B cell (primary cell): ENCODE data around the gene MYCBP2. TPM values are rescaled to one million over a fixed set of nuclear protein-coding genes. Genes with fewer than 3 reads are reported as not detected.

Experiments
- ATAC-seq: fragments of 200-7000 bp; cut with Tn5 transposase; one replicate; pipeline ENCODE4 v1.10.0; 2021; ENCODE audit warnings: low read depth, mild to moderate bottlenecking, moderate number of reproducible peaks, moderate library complexity
- CTCF ChIA-PET: fragments of 350-600 bp; sonication (Branson Sonifier 250); formaldehyde crosslinking; loops from one replicate; lab custom pipeline; 2021; ENCODE audit warnings: antibody characterized with exemption, inconsistent platforms; lab: Charles Lee
- POLR2A ChIA-PET: fragments of 350-600 bp; sonication (Branson Sonifier 250); formaldehyde crosslinking; loops from one replicate; lab custom pipeline; 2021; ENCODE audit warnings: antibody characterized with exemption; lab: Charles Lee
- DNase-seq: peaks from one replicate; pipeline ENCODE4 v3.0.0; 2013
- H2AFZ ChIP-seq: 2 replicates; pipeline ENCODE4 v1.6.1; 2012; ENCODE audit warnings: mild to moderate bottlenecking, low read depth, low read length; ENCODE audit not compliant: insufficient read depth, poor library complexity, severe bottlenecking
- H3K27ac ChIP-seq, 2 donors: 1 replicate in 1 of 2; 2 replicates in 1 of 2; pipeline ENCODE4 v1.5.1; 2012 to 2013; ENCODE audit warnings: low read length in 2 of 2, mild to moderate bottlenecking in 2 of 2, moderate library complexity in 1 of 2
- H3K27me3 ChIP-seq, 4 experiments: fragments of 200-600 bp in 1 of 4; sonication (generic) in 1 of 4; replicated peaks in 1 of 4; 1 replicate in 2 of 4; 2 replicates in 2 of 4; pipeline versions ENCODE4 v1.6.1 to v1.7.0; 2013 to 2016; ENCODE audit warnings: low read length in 3 of 4, mild to moderate bottlenecking in 2 of 4, mixed read lengths in 1 of 4, moderate library complexity in 1 of 4; ENCODE audit not compliant: insufficient read depth in 4 of 4, control insufficient read depth in 3 of 4; ENCODE audit errors: control extremely low read depth in 1 of 4
- H3K36me3 ChIP-seq, 2 experiments: replicated peaks in 1 of 2; 1 replicate in 1 of 2; 2 replicates in 1 of 2; pipeline versions ENCODE4 v1.6.1 to v1.7.1; 2013; ENCODE audit warnings: low read length in 1 of 2; ENCODE audit not compliant: insufficient read depth in 2 of 2, control insufficient read depth in 1 of 2; ENCODE audit errors: control extremely low read depth in 1 of 2, extremely low read depth in 1 of 2
- H3K4me1 ChIP-seq, 2 donors: fragments of 200-600 bp in 1 of 2; sonication (generic) in 1 of 2; 1 replicate in 1 of 2; 2 replicates in 1 of 2; pipeline versions ENCODE4 v1.5.1 to v1.6.1; 2013 to 2017; ENCODE audit warnings: low read length in 2 of 2; ENCODE audit not compliant: control insufficient read depth in 2 of 2, insufficient read depth in 2 of 2
- H3K4me2 ChIP-seq: replicated peaks from 2 replicates; pipeline ENCODE3; 2012; ENCODE audit warnings: mild to moderate bottlenecking, low read depth, low read length; ENCODE audit not compliant: poor library complexity, severe bottlenecking
- H3K4me3 ChIP-seq, 5 experiments: fragments of 200-600 bp in 1 of 5; sonication (generic) in 1 of 5; 1 replicate in 3 of 5; 2 replicates in 2 of 5; pipeline versions ENCODE4 v1.5.1 to v1.7.0; 2011 to 2016; ENCODE audit warnings: low read length in 4 of 5, mild to moderate bottlenecking in 4 of 5, low read depth in 2 of 5, control low read depth in 1 of 5, moderate library complexity in 1 of 5; ENCODE audit not compliant: insufficient read depth in 1 of 5; ENCODE audit errors: control extremely low read depth in 1 of 5, extremely low read depth in 1 of 5
- H3K79me2 ChIP-seq: fragments of 200-600 bp; sonication (generic); one replicate; pipeline ENCODE4 v1.6.0; 2016; ENCODE audit warnings: low read length; ENCODE audit not compliant: control insufficient read depth, insufficient read depth
- H3K9ac ChIP-seq: fragments of 200-600 bp; sonication (generic); 2 replicates; pipeline ENCODE4 v1.6.1; 2017; ENCODE audit warnings: mild to moderate bottlenecking, low read length, moderate library complexity
- H3K9me3 ChIP-seq, 3 donors: one replicate each; pipeline versions ENCODE4 v1.6.1 to v1.7.1; 2013; ENCODE audit warnings: low read length in 2 of 3; ENCODE audit not compliant: control insufficient read depth in 2 of 3, insufficient read depth in 1 of 3; ENCODE audit errors: control extremely low read depth in 1 of 3
- H4K20me1 ChIP-seq: 2 replicates; pipeline ENCODE4 v1.6.0; 2012; ENCODE audit warnings: mild to moderate bottlenecking, low read length; ENCODE audit not compliant: insufficient read depth, control insufficient read depth, poor library complexity, severe bottlenecking
- H3K27ac Mint-ChIP-seq: one replicate; pipeline ENCODE4 v1.8.0; 2021; ENCODE audit warnings: mixed read lengths
- H3K27me3 Mint-ChIP-seq: one replicate; pipeline ENCODE4 v1.8.0; 2021; ENCODE audit warnings: mixed read lengths
- H3K4me1 Mint-ChIP-seq: one replicate; pipeline ENCODE4 v1.8.0; 2021; ENCODE audit warnings: mixed read lengths
- H3K4me3 Mint-ChIP-seq: one replicate; pipeline ENCODE4 v1.8.0; 2021; ENCODE audit warnings: mixed read lengths
- H3K9me3 Mint-ChIP-seq: one replicate; pipeline ENCODE4 v1.8.0; 2022; ENCODE audit warnings: mixed read lengths; ENCODE audit not compliant: insufficient read depth
- CTCF ChIP-seq: fragments of 200-600 bp; IDR thresholded peaks from one replicate; pipeline ENCODE4 v1.8.0; 2022; ENCODE audit warnings: antibody characterized with exemption, mild to moderate bottlenecking
- EZH2 ChIP-seq: IDR thresholded peaks from 2 replicates; pipeline ENCODE4 v1.6.1; 2012; ENCODE audit warnings: borderline replicate concordance, low read depth, mild to moderate bottlenecking, moderate library complexity, low read length; ENCODE audit not compliant: insufficient read depth, poor library complexity, severe bottlenecking
- WGBS: methylation state at CpG from one replicate; pipeline ENCODE4 v1.1.5; 2013; ENCODE audit warnings: missing lambda C conversion rate; ENCODE audit not compliant: insufficient coverage; 5-methylcytosine and 5-hydroxymethylcytosine counted together
- intact Hi-C: fragments of 100-400 bp; cut with micrococcal nuclease; formaldehyde crosslinking; loops from one replicate; pipeline ENCODE4 v1.10.0; 2022
- polyA plus RNA-seq: library from polyadenylated mRNA; depleted of rRNA; stranded (reverse); fragments of >200 nt; gene quantifications from 2 replicates; pipeline ENCODE4 v1.2.3, GENCODE V29; 2012
- total RNA-seq, 2 donors: library from RNA; stranded (reverse); fragments of 120-200 nt in 1 of 2; gene quantifications; 1 replicate in 1 of 2; 2 replicates in 1 of 2; pipeline versions ENCODE4 v1.2.3 to v1.2.4, GENCODE V29; 2013 to 2022

The MYCBP2 gene
- total and polyA plus RNA-seq, 2 donors (not counting 1 experiment from before 2014, with no cell fraction given) = 84.0 to 237 TPM

DNA sequence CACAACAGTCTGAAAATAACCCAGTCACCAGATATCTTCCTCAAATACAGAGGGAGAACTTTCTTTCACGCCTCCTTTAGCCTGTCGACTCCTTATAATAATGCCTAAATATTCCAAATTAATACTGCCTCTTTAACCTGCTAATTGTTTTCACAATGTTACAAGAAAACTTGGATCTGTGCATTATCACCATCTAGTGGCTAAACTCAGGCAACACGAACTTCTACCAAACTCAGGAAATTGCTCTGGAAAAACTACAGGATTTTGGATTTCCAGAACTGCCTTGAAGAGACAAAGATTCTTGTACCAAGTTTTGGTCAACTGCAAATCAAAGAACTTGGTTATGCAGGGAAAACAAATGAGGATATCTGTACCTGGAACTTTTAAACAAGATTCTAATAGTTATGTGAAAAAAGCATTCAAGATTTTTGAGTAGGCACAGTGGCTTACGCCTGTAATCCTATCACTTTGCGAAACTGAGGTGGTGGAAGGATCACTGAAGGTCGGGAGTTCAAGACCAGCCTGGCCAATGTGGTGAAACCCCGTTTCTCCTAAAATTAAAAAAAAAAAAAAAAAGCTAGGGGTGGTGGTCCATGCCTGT lies 324.2 kb downstream of the MYCBP2 start:
- POLR2A ChIA-PET = interaction anchor here (0.6 to 1.2 kb wide), 2 partner anchors 10 to 61 kb away, joined by 3 to 9 read pairs; no protein-coding TSS in a partner anchor
- no peak for ATAC-seq

More for the DNA sequence above, 324.2 kb downstream of the MYCBP2 start:
- H3K4me3 Mint-ChIP-seq = no peak overlapping the region
- no peak overlapping the region for H3K27ac Mint-ChIP-seq
- H3K9me3 Mint-ChIP-seq = no peaks in the 10 kb centered on the region
- no peaks in the 10 kb centered on the region for H3K27me3 ChIP-seq
- WGBS = 67% methylated on average over 4 of the region's 7 CpGs
- peaks cover 0 to 4% of the 10 kb centered on the region in 2 donors for H3K4me1 ChIP-seq
- no peak overlapping the region for H3K9ac ChIP-seq
- H3K4me1 Mint-ChIP-seq = peaks cover 26% of the 10 kb centered on the region
- intact Hi-C loops = no loop called here
- no peak overlapping the region for H3K4me3 ChIP-seq
- H3K79me2 ChIP-seq = peaks cover 5% of the 10 kb centered on the region
- no peaks in the 10 kb centered on the region for H3K27me3 Mint-ChIP-seq
- H3K9me3 ChIP-seq = no peaks in the 10 kb centered on the region
- H4K20me1 ChIP-seq = no peaks in the 10 kb centered on the region
- peak; percentile 60 for TF ChIP-seq CTCF
- no peak for TF ChIP-seq EZH2
- H2AFZ ChIP-seq = no peak overlapping the region
- peaks cover 7 to 37% of the 10 kb centered on the region in 2 experiments for H3K36me3 ChIP-seq
- no peak overlapping the region for H3K4me2 ChIP-seq
- CTCF ChIA-PET = interaction anchor here (0.6 to 3.6 kb wide), 7 partner anchors 11 to 226 kb away, joined by 3 to 17 read pairs (median 5); partner anchors contain the start of genes CLN5 and FBXL3
- DNase-seq = no peak
- H3K27ac ChIP-seq = peak overlapping the region in 1 of 2 donors; percentile 64
